GM19238 (cell line): Measurements from ENCODE around the gene NTMT1.

Experiments used
- DNase-seq: peaks from one replicate; pipeline ENCODE4 v3.0.0; 2011; ENCODE audit warnings: low spot score; ENCODE audit not compliant: insufficient read length

NTMT1 gene

DNA sequence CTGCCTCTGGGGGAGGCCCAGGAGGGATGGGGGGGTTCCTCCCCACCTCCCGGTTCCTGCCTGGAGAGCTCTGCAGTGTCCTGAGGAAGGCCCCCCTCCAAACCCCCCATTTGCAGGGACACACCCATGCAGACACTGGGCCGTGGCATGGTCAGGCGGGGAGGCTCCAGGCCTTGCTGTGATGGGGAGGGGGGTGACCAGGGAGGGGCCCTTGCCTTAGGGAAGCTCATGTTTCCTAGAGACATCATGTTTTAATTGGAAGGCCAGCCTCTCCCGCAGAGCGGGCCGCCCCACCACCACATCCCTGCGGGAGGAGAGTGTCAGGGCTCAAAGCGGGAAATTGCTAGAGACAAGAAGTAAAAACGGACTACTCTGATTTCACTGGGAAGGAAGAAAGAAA is 51.5 kb downstream of the NTMT1 start:
- DNase-seq = no peak

DNA sequence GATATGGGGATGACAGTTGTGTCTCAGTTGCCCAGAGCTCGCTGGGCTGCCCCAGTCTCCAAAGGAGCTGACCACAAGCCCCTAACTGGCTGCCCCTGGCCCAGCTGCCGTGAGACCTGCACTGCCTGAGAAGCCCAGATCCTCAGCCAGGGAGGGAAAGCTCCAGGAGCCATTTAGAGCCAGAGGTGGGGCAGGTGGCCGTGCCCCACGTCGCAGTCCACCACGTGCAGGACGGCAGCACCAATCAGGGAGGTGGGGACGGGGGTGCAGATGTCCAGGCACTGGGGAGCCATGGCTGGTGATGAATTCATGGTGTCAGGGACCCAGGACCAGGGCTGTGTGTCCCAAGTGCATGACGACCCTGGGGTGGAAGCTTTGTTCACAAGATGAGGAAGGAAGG is 52.9 kb downstream of the NTMT1 start:
- no peak for DNase-seq

DNA sequence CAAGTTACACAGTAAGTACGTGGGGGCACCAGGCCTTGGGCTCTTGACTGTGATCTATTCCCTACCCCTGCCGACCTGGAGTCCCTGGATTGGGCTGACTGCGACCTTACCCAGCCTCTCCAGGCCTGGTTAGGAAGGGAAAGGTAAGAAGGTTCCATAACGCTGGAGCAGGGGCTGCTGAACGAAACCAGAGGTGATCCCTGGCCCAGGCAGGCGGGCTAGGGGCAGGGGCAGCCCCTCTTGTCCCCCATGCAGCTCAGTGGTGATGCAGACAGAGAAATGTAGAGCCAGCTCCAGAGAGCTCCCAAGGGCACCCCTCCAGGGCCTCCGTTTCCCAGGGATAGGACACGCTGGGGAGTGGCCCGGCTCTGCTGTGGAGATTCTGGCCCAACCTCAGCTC is 53.6 kb downstream of the NTMT1 start:
- DNase-seq = no peak

DNA sequence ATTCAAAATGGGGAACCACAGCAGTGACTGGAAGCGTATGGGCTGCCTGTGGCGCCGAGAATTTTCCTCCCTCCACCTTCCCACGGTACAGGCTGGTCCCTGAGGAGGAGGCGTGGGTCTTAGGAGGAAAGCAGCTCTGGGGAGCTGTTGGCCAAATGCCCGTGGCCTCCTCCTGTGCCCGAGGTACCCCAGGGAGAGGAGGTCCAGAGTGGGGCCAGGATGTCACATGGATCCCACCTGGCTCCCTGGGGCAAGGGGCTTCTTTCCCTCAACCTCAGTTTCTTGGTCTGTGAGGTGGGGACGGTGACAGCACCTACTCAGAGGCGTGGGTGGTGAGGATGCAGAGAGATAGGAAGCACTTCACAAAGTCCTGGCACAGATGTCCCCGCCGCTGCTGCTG is 56.0 kb downstream of the NTMT1 start:
- DNase-seq = no peak

DNA sequence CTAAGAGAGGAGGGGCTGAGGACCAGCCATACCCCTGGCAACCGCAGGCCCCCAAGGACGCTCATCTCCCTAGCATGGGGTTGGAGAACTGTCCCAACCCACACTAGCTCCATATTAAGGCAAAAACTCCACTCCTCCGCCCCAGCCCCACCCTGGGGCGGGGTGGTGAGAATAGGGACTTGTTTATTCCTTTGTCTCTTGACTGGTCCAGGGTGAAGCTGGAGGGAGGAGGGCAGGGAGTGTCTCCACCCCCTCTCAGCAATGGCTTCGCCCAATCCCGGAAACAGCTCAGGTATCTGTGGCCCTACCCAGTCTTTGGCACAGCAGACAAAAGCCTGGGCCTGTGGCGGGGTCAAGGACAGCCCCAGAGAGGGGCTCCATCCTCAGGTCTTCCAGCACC is 56.4 kb downstream of the NTMT1 start:
- no peak for DNase-seq

DNA sequence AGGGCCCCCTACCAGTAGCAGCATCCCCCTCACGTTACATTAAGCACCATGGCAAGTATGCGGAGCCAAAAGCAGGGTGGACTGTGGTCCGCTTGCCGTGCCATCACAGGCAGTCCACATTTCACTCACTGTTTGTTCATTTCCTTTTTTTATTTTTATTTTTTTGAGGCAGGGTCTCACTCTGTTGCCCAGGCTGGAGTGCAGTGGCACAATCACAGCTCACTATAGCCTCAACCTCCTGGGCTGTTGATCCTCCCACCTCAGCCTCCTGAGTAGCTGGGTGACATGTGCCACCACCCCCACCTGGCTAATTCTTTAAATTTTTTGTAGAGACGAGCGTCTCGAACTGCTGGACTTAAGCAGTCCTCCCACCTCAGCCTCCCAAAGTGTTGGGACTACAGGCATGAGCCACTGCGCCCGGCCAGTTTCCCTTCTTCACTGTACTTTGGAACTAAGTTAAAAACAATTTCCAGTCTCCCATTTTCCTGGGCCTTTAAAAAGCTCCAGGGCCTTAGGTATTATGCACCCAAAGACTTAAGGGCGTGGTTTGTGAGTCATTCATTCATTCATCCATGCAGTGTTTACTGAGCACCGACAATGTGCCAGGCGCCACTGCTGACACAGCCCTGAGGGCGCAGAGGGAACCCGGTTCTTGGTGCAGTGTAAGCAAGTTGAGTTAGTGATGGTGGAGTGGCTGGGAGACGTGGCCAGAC is 59.4 kb downstream of the NTMT1 start:
- no peak for DNase-seq
